GM21381 (cell line): Measurements from ENCODE around the gene PTGS1.
"Not testable (repeated sequence)": the region's sequence is repeated elsewhere in the genome, so short reads cannot be mapped to it uniquely, and the experiment has no call there.

Source experiments
- ATAC-seq: cut with Tn5 transposase; IDR thresholded peaks from one replicate; pipeline ENCODE4 v1.9.1; 2021; ENCODE audit warnings: mild to moderate bottlenecking, moderate library complexity; ENCODE audit not compliant: unreplicated experiment

The PTGS1 gene

GRCh38 chr9:122370869-122371755 lies at the start of gene PTGS1:
Gene PTGS1 (plus strand): TSS chr9:122371024. CDS start chr9:122371085, 61 bp downstream.
- peak; percentile 50 for ATAC-seq

- ATAC-seq: no peak
Measured at GRCh38 chr9:122322553-122322952, 48.3 kb upstream of the PTGS1 start.

- not testable (repeated sequence) for ATAC-seq
Measured at GRCh38 chr9:122324665-122325064, 46.2 kb upstream of the PTGS1 start.

- ATAC-seq: no peak
Measured at GRCh38 chr9:122325124-122325523, 45.7 kb upstream of the PTGS1 start.

GRCh38 chr9:122327175-122327574 lies 43.6 kb upstream of the PTGS1 start:
- no peak for ATAC-seq

- ATAC-seq: no peak
Measured at GRCh38 chr9:122329597-122329996, 41.2 kb upstream of the PTGS1 start.

- ATAC-seq: not testable (repeated sequence)
Measured at GRCh38 chr9:122330466-122330865, 40.4 kb upstream of the PTGS1 start.

- ATAC-seq: no peak
Measured at GRCh38 chr9:122331523-122331927, 39.3 kb upstream of the PTGS1 start.

- ATAC-seq: no peak
Measured at GRCh38 chr9:122332083-122332482, 38.7 kb upstream of the PTGS1 start.

- no peak for ATAC-seq
Measured at GRCh38 chr9:122332644-122333043, 38.2 kb upstream of the PTGS1 start.

GRCh38 chr9:122333169-122333808 lies 37.5 kb upstream of the PTGS1 start:
- no peak for ATAC-seq

GRCh38 chr9:122334916-122335315 lies 35.9 kb upstream of the PTGS1 start:
- ATAC-seq: no peak

- ATAC-seq: no peak
Measured at GRCh38 chr9:122336189-122336588, 34.6 kb upstream of the PTGS1 start.

- ATAC-seq: no peak
Measured at GRCh38 chr9:122336866-122337555, 33.8 kb upstream of the PTGS1 start.

- ATAC-seq: no peak
Measured at GRCh38 chr9:122337556-122337929, 33.3 kb upstream of the PTGS1 start.

GRCh38 chr9:122338536-122338935 lies 32.3 kb upstream of the PTGS1 start:
- ATAC-seq: no peak

GRCh38 chr9:122338994-122339393 lies 31.8 kb upstream of the PTGS1 start:
- ATAC-seq: no peak

- no peak for ATAC-seq
Measured at GRCh38 chr9:122339579-122339978, 31.2 kb upstream of the PTGS1 start.

GRCh38 chr9:122340161-122340560 lies 30.7 kb upstream of the PTGS1 start:
- no peak for ATAC-seq

GRCh38 chr9:122342323-122343050 lies 28.3 kb upstream of the PTGS1 start:
- no peak for ATAC-seq
